ENCODE data around the gene C11orf16.

DNA sequence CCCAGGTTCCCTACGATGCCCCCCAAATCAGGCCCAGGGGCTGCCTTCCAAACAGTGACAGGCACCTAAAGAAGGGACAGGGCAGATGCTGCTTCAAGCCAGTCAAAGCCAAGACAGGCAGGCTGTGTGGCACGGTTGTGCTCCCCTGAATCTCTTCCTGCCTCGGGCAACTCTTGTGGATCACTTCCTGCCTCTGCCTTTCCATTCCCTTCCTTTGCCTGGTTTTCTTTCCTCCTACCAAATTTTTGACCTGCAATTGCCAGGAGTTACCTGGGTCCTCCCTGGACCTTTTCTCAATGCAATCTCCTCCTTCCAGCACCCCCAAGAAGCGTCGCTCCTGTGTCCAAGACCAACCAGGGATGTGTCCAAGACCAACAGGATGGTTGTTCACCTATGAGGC lies 5.5 kb downstream of the C11orf16 start:
- TF ChIP-seq CTCF (IDR thresholded peaks at IDR 0.05 in 4 of 5, conservative IDR thresholded peaks at IDR 0.05 in 1 of 5) (no peak), POLR2A (IDR thresholded peaks at IDR 0.05) (no peak)
